NCI-H187 (cell line): ENCODE results near the gene DOC2B.
"Not testable (repeated sequence)": the region's sequence is repeated elsewhere in the genome, so short reads cannot be mapped to it uniquely, and the experiment has no call there.

Experiments
- DNase-seq, 2 experiments: peaks; one replicate each; lab custom pipeline; 2025; lab: John Stamatoyannopoulos, UW

Gene DOC2B

GRCh38 chr17:189444-189843 is 8.0 kb upstream of the DOC2B start:
- DNase-seq = no peak

GRCh38 chr17:187130-187529 is 5.7 kb upstream of the DOC2B start:
- no peak for DNase-seq

- no peak for DNase-seq
Observed at GRCh38 chr17:185445-186138, 4.1 kb upstream of the DOC2B start.

GRCh38 chr17:183021-183420 is 1.6 kb upstream of the DOC2B start:
- no peak for DNase-seq

GRCh38 chr17:182050-182751 is 751 bp upstream of the DOC2B start:
- DNase-seq = no peak

GRCh38 chr17:180381-181244 is 837 bp downstream of the DOC2B start:
- DNase-seq = no peak

GRCh38 chr17:179781-180380 is 1.6 kb downstream of the DOC2B start:
- no peak for DNase-seq

GRCh38 chr17:179066-179432 is 2.4 kb downstream of the DOC2B start:
- no peak for DNase-seq

GRCh38 chr17:178292-179065 is 3.0 kb downstream of the DOC2B start:
- no peak for DNase-seq

GRCh38 chr17:177762-178161 is 3.7 kb downstream of the DOC2B start:
- no peak for DNase-seq

- no peak for DNase-seq
Observed at GRCh38 chr17:177155-177554, 4.3 kb downstream of the DOC2B start.

- no peak for DNase-seq
Observed at GRCh38 chr17:173166-173911, 8.1 kb downstream of the DOC2B start.

- no peak for DNase-seq
Observed at GRCh38 chr17:172401-172800, 9.0 kb downstream of the DOC2B start.

- DNase-seq = no peak
Observed at GRCh38 chr17:171871-172270, 9.6 kb downstream of the DOC2B start.

- DNase-seq = no peak
Observed at GRCh38 chr17:170130-170670, 11.2 kb downstream of the DOC2B start.

GRCh38 chr17:168614-169013 is 12.8 kb downstream of the DOC2B start:
- not testable (repeated sequence) for DNase-seq

- DNase-seq = no peak
Observed at GRCh38 chr17:165939-166338, 15.5 kb downstream of the DOC2B start.

- DNase-seq = peak in 1 of 2 experiments; percentile 32
Observed at GRCh38 chr17:164303-165235, 16.9 kb downstream of the DOC2B start.

- no peak for DNase-seq
Observed at GRCh38 chr17:163514-164098, 17.8 kb downstream of the DOC2B start.
